H9 (cell line): ENCODE results near the gene ENPEP. TPM values are rescaled to one million over a fixed set of nuclear protein-coding genes. Genes with fewer than 3 reads are reported as not detected.

Experiments
- DNase-seq: peaks from one replicate; pipeline ENCODE4 v3.0.0-alpha.2; 2017
- H2AFZ ChIP-seq: one replicate; pipeline ENCODE4 v1.6.1; 2013; ENCODE audit warnings: mild to moderate bottlenecking, low read length, control low read depth, moderate library complexity
- H2AK5ac ChIP-seq: 2 replicates; pipeline ENCODE4 v1.6.1; 2013; ENCODE audit warnings: low read length, control low read depth, mixed read lengths; ENCODE audit not compliant: insufficient read length
- H2BK120ac ChIP-seq: one replicate; pipeline ENCODE4 v1.6.1; 2013; ENCODE audit warnings: low read depth, mild to moderate bottlenecking, low read length, control low read depth, inconsistent platforms; ENCODE audit not compliant: poor library complexity, severe bottlenecking
- H2BK12ac ChIP-seq: 2 replicates; pipeline ENCODE4 v1.6.1; 2013; ENCODE audit warnings: low read length, control low read depth, mixed read lengths, low read depth; ENCODE audit not compliant: insufficient read length
- H2BK15ac ChIP-seq: 2 replicates; pipeline ENCODE4 v1.6.1; 2013; ENCODE audit warnings: low read depth, low read length, control low read depth
- H2BK20ac ChIP-seq: one replicate; pipeline ENCODE4 v1.6.1; 2013; ENCODE audit warnings: low read depth, mild to moderate bottlenecking, low read length, control low read depth, inconsistent platforms; ENCODE audit not compliant: poor library complexity, severe bottlenecking
- H2BK5ac ChIP-seq: 2 replicates; pipeline ENCODE4 v1.6.1; 2013; ENCODE audit warnings: low read length, control low read depth, mixed read lengths; ENCODE audit not compliant: insufficient read length
- H3K14ac ChIP-seq: 2 replicates; pipeline ENCODE4 v1.6.1; 2013; ENCODE audit warnings: low read length, control low read depth; ENCODE audit not compliant: insufficient read depth
- H3K18ac ChIP-seq: 2 replicates; pipeline ENCODE4 v1.6.1; 2013; ENCODE audit warnings: low read depth, mild to moderate bottlenecking, mixed read lengths, low read length, control low read depth; ENCODE audit not compliant: insufficient read length
- H3K23ac ChIP-seq: 2 replicates; pipeline ENCODE4 v1.6.1; 2013; ENCODE audit warnings: low read length, control low read depth, mixed read lengths, low read depth; ENCODE audit not compliant: insufficient read length
- H3K23me2 ChIP-seq: 2 replicates; pipeline ENCODE4 v1.6.1; 2013; ENCODE audit warnings: low read depth, mild to moderate bottlenecking, mixed read lengths, low read length, control low read depth; ENCODE audit not compliant: insufficient read length, poor library complexity, severe bottlenecking
- H3K27ac ChIP-seq: 2 replicates; pipeline ENCODE4 v1.5.1; 2013; ENCODE audit warnings: low read length, control low read depth, mixed read lengths, low read depth; ENCODE audit not compliant: insufficient read length
- H3K27me3 ChIP-seq: 2 replicates; pipeline ENCODE4 v1.6.1; 2013; ENCODE audit warnings: low read length, control low read depth, inconsistent platforms; ENCODE audit not compliant: insufficient read depth
- H3K4ac ChIP-seq: 2 replicates; pipeline ENCODE4 v1.6.1; 2013; ENCODE audit warnings: low read depth, mild to moderate bottlenecking, control low read depth, inconsistent platforms, low read length, moderate library complexity
- H3K4me1 ChIP-seq: 2 replicates; pipeline ENCODE4 v1.6.1; 2013; ENCODE audit warnings: low read length, control low read depth, inconsistent platforms; ENCODE audit not compliant: insufficient read depth
- H3K4me2 ChIP-seq: 2 replicates; pipeline ENCODE4 v1.6.1; 2013; ENCODE audit warnings: low read length, control low read depth, mixed read lengths; ENCODE audit not compliant: insufficient read length, insufficient read depth
- H3K56ac ChIP-seq: 2 replicates; pipeline ENCODE4 v1.6.1; 2013; ENCODE audit warnings: low read depth, mild to moderate bottlenecking, mixed read lengths, low read length, control low read depth; ENCODE audit not compliant: insufficient read length
- H3K79me1 ChIP-seq: 2 replicates; pipeline ENCODE4 v1.6.1; 2013; ENCODE audit warnings: low read depth, mild to moderate bottlenecking, moderate library complexity, low read length, control low read depth, inconsistent platforms; ENCODE audit not compliant: insufficient read depth, poor library complexity, severe bottlenecking
- H3K79me2 ChIP-seq: 2 replicates; pipeline ENCODE4 v1.6.1; 2013; ENCODE audit warnings: low read length, control low read depth, inconsistent platforms; ENCODE audit not compliant: insufficient read depth
- H3K9ac ChIP-seq: 2 replicates; pipeline ENCODE4 v1.6.1; 2013; ENCODE audit warnings: low read length, control low read depth, mixed read lengths; ENCODE audit not compliant: insufficient read length; ENCODE audit errors: extremely low read depth
- H3K9me3 ChIP-seq: one replicate; pipeline ENCODE4 v1.6.1; 2013; ENCODE audit warnings: low read depth, low read length, inconsistent platforms; ENCODE audit not compliant: control insufficient read depth
- H3T11ph ChIP-seq: one replicate; pipeline ENCODE4 v1.6.1; 2013; ENCODE audit warnings: mild to moderate bottlenecking, low read length, control low read depth, inconsistent platforms
- H4K20me1 ChIP-seq: one replicate; pipeline ENCODE4 v1.6.1; 2013; ENCODE audit not compliant: control insufficient read depth, insufficient read length, insufficient read depth
- H4K5ac ChIP-seq: 2 replicates; pipeline ENCODE4 v1.6.1; 2013; ENCODE audit warnings: low read depth, mild to moderate bottlenecking, mixed read lengths, low read length, control low read depth; ENCODE audit not compliant: insufficient read length
- H4K8ac ChIP-seq: replicated peaks from 2 replicates; pipeline ENCODE4 v1.6.1; 2013; ENCODE audit warnings: low read length, control low read depth, mixed read lengths, low read depth; ENCODE audit not compliant: insufficient read length
- H4K91ac ChIP-seq: 2 replicates; pipeline ENCODE4 v1.6.1; 2013; ENCODE audit warnings: low read depth, mild to moderate bottlenecking, moderate library complexity, mixed read lengths, low read length, control low read depth; ENCODE audit not compliant: insufficient read length
- H3K27ac Mint-ChIP-seq, 3 experiments: 2 replicates in 2 of 3; 3 replicates in 1 of 3; pipeline ENCODE4 v1.8.0; 2020 to 2021; ENCODE audit warnings: mixed read lengths in 3 of 3, mild to moderate bottlenecking in 1 of 3, moderate library complexity in 1 of 3
- H3K27me3 Mint-ChIP-seq: 2 replicates; pipeline ENCODE4 v1.8.0; 2021; ENCODE audit warnings: low read depth, mild to moderate bottlenecking, moderate library complexity, mixed read lengths
- H3K36me3 Mint-ChIP-seq, 3 experiments: 2 replicates in 2 of 3; 3 replicates in 1 of 3; pipeline ENCODE4 v1.8.0; 2020 to 2021; ENCODE audit warnings: low read depth in 3 of 3, mixed read lengths in 3 of 3; ENCODE audit not compliant: insufficient read depth in 1 of 3
- H3K4me1 Mint-ChIP-seq, 2 experiments: 2 replicates each; pipeline ENCODE4 v1.8.0; 2020; ENCODE audit warnings: mixed read lengths in 2 of 2
- H3K4me3 Mint-ChIP-seq, 2 experiments: 2 replicates in 1 of 2; 3 replicates in 1 of 2; pipeline ENCODE4 v1.8.0; 2020 to 2021; ENCODE audit warnings: mild to moderate bottlenecking in 2 of 2, mixed read lengths in 2 of 2, moderate library complexity in 1 of 2
- H3K9me3 Mint-ChIP-seq, 2 experiments: 2 replicates in 1 of 2; 3 replicates in 1 of 2; pipeline ENCODE4 v1.8.0; 2020; ENCODE audit warnings: mild to moderate bottlenecking in 2 of 2, mixed read lengths in 2 of 2, moderate library complexity in 1 of 2
- CTCF ChIP-seq: fragments of 200-600 bp; sonication (generic); conservative IDR thresholded peaks from 3 replicates; pipeline ENCODE4 v1.8.0; 2021; ENCODE audit warnings: antibody characterized with exemption, mild to moderate bottlenecking
- total RNA-seq: library from RNA; stranded (reverse); gene quantifications from 2 replicates; pipeline ENCODE4 v1.2.1, GENCODE V29; 2021

ENPEP gene
- total RNA-seq, 1 experiment from 2014 or later: 0.44 TPM

- Histone ChIP-seq H3K9ac (no peak overlapping the region), H2AFZ (no peak overlapping the region), H4K8ac (no peak overlapping the region), H3K4me2 (no peak overlapping the region), H3K23me2 (no peaks in the 10 kb centered on the region), H2BK20ac (no peak overlapping the region), H3K9me3 (no peaks in the 10 kb centered on the region), H3K27ac (no peak overlapping the region), H3K79me1 (no peaks in the 10 kb centered on the region), H4K91ac (no peak overlapping the region), H3K27me3 (no peaks in the 10 kb centered on the region), H3K79me2 (no peaks in the 10 kb centered on the region), H3K4ac (no peak overlapping the region), H3K23ac (no peak overlapping the region), H3K18ac (no peak overlapping the region), H3K4me1 (no peaks in the 10 kb centered on the region), H4K20me1 (no peaks in the 10 kb centered on the region), H2BK12ac (no peak overlapping the region), H2BK15ac (no peak overlapping the region), H3T11ph (no peak overlapping the region), H2AK5ac (no peak overlapping the region), H3K56ac (no peak overlapping the region), H4K5ac (no peak overlapping the region), H2BK120ac (no peak overlapping the region), H3K14ac (no peak overlapping the region), H2BK5ac (no peak overlapping the region)
- no peaks in the 10 kb centered on the region for H3K9me3 Mint-ChIP-seq
- H3K4me3 Mint-ChIP-seq: no peak overlapping the region
- TF ChIP-seq CTCF: no peak; the same call in 2 of the 3 replicates
- peaks cover 3% of the 10 kb centered on the region in 2 experiments; a peak in 3 of 4 replicates for H3K4me1 Mint-ChIP-seq
- H3K36me3 Mint-ChIP-seq: peaks cover 0 to 1% (median 0%) of the 10 kb centered on the region in 3 experiments; a peak in 1 of 7 replicates
- DNase-seq: no peak
- no peaks in the 10 kb centered on the region for H3K27me3 Mint-ChIP-seq
- H3K27ac Mint-ChIP-seq: no peak overlapping the region
Measured at GRCh38 chr4:110589297-110589696, 113.3 kb downstream of the ENPEP start.
